HepG2 (cell line): Measurements from ENCODE around the gene NPAS2. TPM values are rescaled to one million over a fixed set of nuclear protein-coding genes. Genes with fewer than 3 reads are reported as not detected.

ENCODE experiments used
- ATAC-seq: fragments of 200-7000 bp; cut with Tn5 transposase; 3 replicates; pipeline ENCODE4 v1.9.1; 2020; ENCODE audit warnings: mild to moderate bottlenecking, moderate library complexity
- BruUV-seq: library from RNA; stranded (reverse); fragments of 400-500 nt; replicated peaks from 2 replicates; lab custom pipeline; 2021; lab: Mats Ljungman, UMichigan
- CTCF ChIA-PET: fragments of 300-600 bp; formaldehyde crosslinking; extraction: SDS; loops from one replicate; lab custom pipeline; 2021; ENCODE audit warnings: low total read pairs, inconsistent platforms, low intra/inter-chr PET ratio; lab: Yijun Ruan, JAX
- POLR2A ChIA-PET: fragments of 350-600 bp; sonication (Branson Sonifier 250); formaldehyde crosslinking; loops from one replicate; lab custom pipeline; 2020; ENCODE audit warnings: antibody characterized with exemption, inconsistent platforms; lab: Yijun Ruan, JAX
- DNase-seq: peaks from one replicate; pipeline ENCODE4 v3.0.0-alpha.2; 2015; ENCODE audit warnings: low spot score
- FAIRE-seq: peaks from 3 replicates; lab custom pipeline; 2011; peaks lifted over from hg19 to GRCh38; lab: Jason Lieb, UNC
- H2AFZ ChIP-seq: one replicate; pipeline ENCODE4 v1.6.1; 2011; ENCODE audit warnings: low read length, inconsistent platforms
- H3K27ac ChIP-seq: fragments of 300-600 bp; 3 replicates; pipeline ENCODE4 v1.8.0; 2011; ENCODE audit warnings: mixed run types, mild to moderate bottlenecking, mixed read lengths, low read length, inconsistent platforms; ENCODE audit not compliant: insufficient read depth; ENCODE audit errors: extremely low read length
- H3K27me3 ChIP-seq, 2 experiments: fragments of 200-600 bp in 1 of 2; 2 replicates in 1 of 2; 3 replicates in 1 of 2; pipeline versions ENCODE4 v1.6.0 to v1.8.0; 2011; ENCODE audit warnings: low read length in 2 of 2, mild to moderate bottlenecking in 2 of 2, moderate library complexity in 2 of 2, inconsistent platforms in 1 of 2; ENCODE audit not compliant: insufficient read depth in 2 of 2, control insufficient read depth in 1 of 2
- H3K36me3 ChIP-seq, 2 experiments: fragments of 200-600 bp in 1 of 2; replicated peaks in 1 of 2; 2 replicates in 1 of 2; 3 replicates in 1 of 2; pipeline versions ENCODE4 v1.5.1 to v1.8.0; 2011; ENCODE audit warnings: low read length in 2 of 2, inconsistent platforms in 1 of 2; ENCODE audit not compliant: insufficient read depth in 2 of 2, control insufficient read depth in 1 of 2
- H3K4me1 ChIP-seq: 2 replicates; pipeline ENCODE4 v1.5.1; 2012; ENCODE audit warnings: low read length, inconsistent platforms; ENCODE audit not compliant: insufficient read depth
- H3K4me2 ChIP-seq: 2 replicates; pipeline ENCODE4 v1.6.0; 2011; ENCODE audit warnings: low read depth, low read length, inconsistent platforms
- H3K4me3 ChIP-seq, 3 experiments: fragments of 200-600 bp in 1 of 3; sonication (generic), shearing (Covaris generic) in 1 of 3; replicated peaks in 1 of 3; 2 replicates each; pipeline ENCODE4 v1.5.1; 2011 to 2016; ENCODE audit warnings: low read length in 3 of 3, inconsistent platforms in 2 of 3, low read depth in 2 of 3, mild to moderate bottlenecking in 2 of 3, control low read depth in 1 of 3, mixed read lengths in 1 of 3; ENCODE audit not compliant: insufficient read depth in 1 of 3
- H3K79me2 ChIP-seq: one replicate; pipeline ENCODE4 v1.6.1; 2011; ENCODE audit warnings: low read length, inconsistent platforms; ENCODE audit not compliant: insufficient read depth
- H3K9ac ChIP-seq: 2 replicates; pipeline ENCODE4 v1.6.0; 2011; ENCODE audit warnings: mild to moderate bottlenecking, low read depth, low read length, inconsistent platforms; ENCODE audit not compliant: insufficient read depth
- H3K9me3 ChIP-seq: 2 replicates; pipeline ENCODE4 v1.5.1; 2012; ENCODE audit warnings: mild to moderate bottlenecking, low read length
- H4K20me1 ChIP-seq: 2 replicates; pipeline ENCODE4 v1.6.0; 2011; ENCODE audit warnings: inconsistent platforms, mild to moderate bottlenecking, low read length, moderate library complexity; ENCODE audit not compliant: insufficient read depth
- AKAP8 ChIP-seq: sonication (generic); formaldehyde crosslinking; IDR thresholded peaks from 2 replicates; pipeline ENCODE4 v1.5.1; 2020; ENCODE audit warnings: mild to moderate bottlenecking, missing genetic modification reagents
- ETV6 ChIP-seq: sonication (generic); formaldehyde crosslinking; conservative IDR thresholded peaks from 2 replicates; pipeline ENCODE4 v1.4.0; 2020; ENCODE audit warnings: missing genetic modification reagents
- EZH2 ChIP-seq: conservative IDR thresholded peaks from 2 replicates; pipeline ENCODE4 v1.6.1; 2012; ENCODE audit warnings: mild to moderate bottlenecking, low read depth, low read length, moderate library complexity
- IRF9 ChIP-seq: sonication (generic); formaldehyde crosslinking; IDR thresholded peaks from 2 replicates; pipeline ENCODE4 v1.8.0; 2022; ENCODE audit warnings: missing genetic modification reagents, mild to moderate bottlenecking, borderline replicate concordance
- PAF1 ChIP-seq: IDR thresholded peaks from 2 replicates; pipeline ENCODE4 v1.6.1; 2016; ENCODE audit warnings: missing genetic modification reagents, missing compliant biosample characterization
- SAP130 ChIP-seq: IDR thresholded peaks from 2 replicates; pipeline ENCODE4 v1.6.1; 2016; ENCODE audit warnings: low read depth
- SMAD1 ChIP-seq: sonication (generic); formaldehyde crosslinking; IDR thresholded peaks from 2 replicates; pipeline ENCODE4 v1.4.0; 2020; ENCODE audit warnings: missing genetic modification reagents, low read depth, mild to moderate bottlenecking, borderline replicate concordance
- TBP ChIP-seq: sonication (generic); formaldehyde crosslinking; IDR thresholded peaks from 2 replicates; pipeline ENCODE4 v1.5.0; 2020; ENCODE audit warnings: missing genetic modification reagents
- ZBTB33 ChIP-seq: sonication (generic); formaldehyde crosslinking; IDR thresholded peaks from 2 replicates; pipeline ENCODE4 v1.4.0; 2020; ENCODE audit warnings: missing genetic modification reagents
- ZNF263 ChIP-seq: sonication (generic); formaldehyde crosslinking; IDR thresholded peaks from 2 replicates; pipeline ENCODE4 v1.4.0; 2020; ENCODE audit warnings: missing genetic modification reagents
- ZNF33A ChIP-seq: sonication (generic); formaldehyde crosslinking; IDR thresholded peaks from 2 replicates; pipeline ENCODE4 v1.5.1; 2020; ENCODE audit warnings: missing genetic modification reagents, mild to moderate bottlenecking, moderate library complexity, borderline replicate concordance
- ZNF777 ChIP-seq: sonication (generic); formaldehyde crosslinking; IDR thresholded peaks from 2 replicates; pipeline ENCODE4 v1.4.0; 2020; ENCODE audit warnings: missing genetic modification reagents
- ZNF839 ChIP-seq: sonication (generic); formaldehyde crosslinking; IDR thresholded peaks from 2 replicates; pipeline ENCODE4 v1.4.0; 2020; ENCODE audit warnings: missing genetic modification reagents, mild to moderate bottlenecking, borderline replicate concordance
- ZSCAN22 ChIP-seq: sonication (generic); formaldehyde crosslinking; IDR thresholded peaks from 2 replicates; pipeline ENCODE4 v1.4.0; 2020; ENCODE audit warnings: mild to moderate bottlenecking, missing genetic modification reagents
- ZZZ3 ChIP-seq: sonication (generic); formaldehyde crosslinking; IDR thresholded peaks from 2 replicates; pipeline ENCODE4 v1.4.0; 2020; ENCODE audit warnings: missing genetic modification reagents, mild to moderate bottlenecking, borderline replicate concordance
- WGBS: methylation state at CpG from one replicate; pipeline ENCODE4 v1.1.6; 2017; ENCODE audit warnings: low lambda C conversion rate; 5-methylcytosine and 5-hydroxymethylcytosine counted together
- in situ Hi-C: cut with HindIII; loops from 2 replicates; pipeline ENCODE4 v1.10.0; 2017; ENCODE audit warnings: low pct_unique_long_range_greater_than_20kb; ENCODE audit not compliant: extremely low pct_ligation_motif_present
- intact Hi-C: fragments of 100-400 bp; cut with micrococcal nuclease; formaldehyde crosslinking; loops from one replicate; pipeline ENCODE4 v1.10.0; 2022; ENCODE audit not compliant: unreplicated experiment
- polyA plus RNA-seq, 8 experiments: library from polyadenylated mRNA; depleted of rRNA in 3 of 8; stranded (reverse) in 7 of 8; unstranded in 1 of 8; fragments of >200 nt; fragmentation: Illumina TruSeq in 4 of 8; extraction: Trizol in 4 of 8; gene quantifications; 2 replicates each; pipeline versions ENCODE4 v1.2.1 to v1.2.3, GENCODE V29; 2011 to 2016; ENCODE audit warnings: low read depth in 4 of 8, missing spikeins in 1 of 8, mixed read lengths in 1 of 8; ENCODE audit not compliant: insufficient read depth in 1 of 8
- total RNA-seq, 5 experiments: library from RNA; depleted of rRNA; stranded (reverse); fragments of >200 nt; fragmentation: Illumina TruSeq; extraction: Trizol; gene quantifications; 2 replicates each; pipeline ENCODE4 v1.2.3, GENCODE V29; 2016; ENCODE audit warnings: low read depth in 1 of 5
- TF ChIP-seq, protein P1 (sequence below): sonication (generic); formaldehyde crosslinking; IDR thresholded peaks from 2 replicates; pipeline ENCODE4 v1.4.0; 2020; ENCODE audit warnings: missing genetic modification reagents
- TF ChIP-seq, protein P2 (sequence below): IDR thresholded peaks from 2 replicates; pipeline ENCODE4 v1.6.1; 2018; ENCODE audit warnings: missing genetic modification reagents, mild to moderate bottlenecking, missing compliant biosample characterization
- TF ChIP-seq, protein P3 (sequence below): sonication (generic); formaldehyde crosslinking; conservative IDR thresholded peaks from 2 replicates; pipeline ENCODE4 v1.4.0; 2020; ENCODE audit warnings: missing genetic modification reagents

Gene NPAS2
- total and polyA plus RNA-seq, 2 of the 13 experiments (the other 11 are each of a cell fraction or from before 2014, with no cell fraction given): 14.8 to 37.5 TPM

- Histone ChIP-seq H3K4me3 (no peak overlapping the region), H3K79me2 (no peaks in the 10 kb centered on the region), H4K20me1 (no peaks in the 10 kb centered on the region), H3K9me3 (no peaks in the 10 kb centered on the region), H3K27ac (no peak overlapping the region), H3K9ac (no peak overlapping the region), H2AFZ (no peak overlapping the region), H3K27me3 (no peaks in the 10 kb centered on the region), H3K4me2 (no peak overlapping the region), H3K4me1 (no peaks in the 10 kb centered on the region), H3K36me3 (peaks cover 30 to 82% of the 10 kb centered on the region in 2 experiments)
- TF ChIP-seq AKAP8 (CRISPR knock-in tag) (no peak), ZNF839 (no peak), PAF1 (CRISPR knock-in tag) (no peak), ZNF777 (CRISPR knock-in tag) (no peak), ZNF33A (no peak), ZSCAN22 (CRISPR knock-in tag) (no peak), ZZZ3 (no peak), TBP (CRISPR knock-in tag) (no peak), ETV6 (no peak), ZBTB33 (CRISPR knock-in tag) (no peak), ZNF263 (CRISPR knock-in tag) (no peak), SAP130 (CRISPR knock-in tag) (no peak), EZH2 (no peak), SMAD1 (CRISPR knock-in tag) (no peak), IRF9 (CRISPR knock-in tag) (no peak)
- TF ChIP-seq, protein P1, sequence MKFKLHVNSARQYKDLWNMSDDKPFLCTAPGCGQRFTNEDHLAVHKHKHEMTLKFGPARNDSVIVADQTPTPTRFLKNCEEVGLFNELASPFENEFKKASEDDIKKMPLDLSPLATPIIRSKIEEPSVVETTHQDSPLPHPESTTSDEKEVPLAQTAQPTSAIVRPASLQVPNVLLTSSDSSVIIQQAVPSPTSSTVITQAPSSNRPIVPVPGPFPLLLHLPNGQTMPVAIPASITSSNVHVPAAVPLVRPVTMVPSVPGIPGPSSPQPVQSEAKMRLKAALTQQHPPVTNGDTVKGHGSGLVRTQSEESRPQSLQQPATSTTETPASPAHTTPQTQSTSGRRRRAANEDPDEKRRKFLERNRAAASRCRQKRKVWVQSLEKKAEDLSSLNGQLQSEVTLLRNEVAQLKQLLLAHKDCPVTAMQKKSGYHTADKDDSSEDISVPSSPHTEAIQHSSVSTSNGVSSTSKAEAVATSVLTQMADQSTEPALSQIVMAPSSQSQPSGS: no peak
- TF ChIP-seq, protein P2, sequence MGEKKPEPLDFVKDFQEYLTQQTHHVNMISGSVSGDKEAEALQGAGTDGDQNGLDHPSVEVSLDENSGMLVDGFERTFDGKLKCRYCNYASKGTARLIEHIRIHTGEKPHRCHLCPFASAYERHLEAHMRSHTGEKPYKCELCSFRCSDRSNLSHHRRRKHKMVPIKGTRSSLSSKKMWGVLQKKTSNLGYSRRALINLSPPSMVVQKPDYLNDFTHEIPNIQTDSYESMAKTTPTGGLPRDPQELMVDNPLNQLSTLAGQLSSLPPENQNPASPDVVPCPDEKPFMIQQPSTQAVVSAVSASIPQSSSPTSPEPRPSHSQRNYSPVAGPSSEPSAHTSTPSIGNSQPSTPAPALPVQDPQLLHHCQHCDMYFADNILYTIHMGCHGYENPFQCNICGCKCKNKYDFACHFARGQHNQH (CRISPR knock-in tag): no peak
- TF ChIP-seq, protein P3, sequence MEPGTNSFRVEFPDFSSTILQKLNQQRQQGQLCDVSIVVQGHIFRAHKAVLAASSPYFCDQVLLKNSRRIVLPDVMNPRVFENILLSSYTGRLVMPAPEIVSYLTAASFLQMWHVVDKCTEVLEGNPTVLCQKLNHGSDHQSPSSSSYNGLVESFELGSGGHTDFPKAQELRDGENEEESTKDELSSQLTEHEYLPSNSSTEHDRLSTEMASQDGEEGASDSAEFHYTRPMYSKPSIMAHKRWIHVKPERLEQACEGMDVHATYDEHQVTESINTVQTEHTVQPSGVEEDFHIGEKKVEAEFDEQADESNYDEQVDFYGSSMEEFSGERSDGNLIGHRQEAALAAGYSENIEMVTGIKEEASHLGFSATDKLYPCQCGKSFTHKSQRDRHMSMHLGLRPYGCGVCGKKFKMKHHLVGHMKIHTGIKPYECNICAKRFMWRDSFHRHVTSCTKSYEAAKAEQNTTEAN: no peak
- 89% methylated on average over 10 of the region's 10 CpGs for WGBS
- ChIA-PET CTCF (no interaction called here), POLR2A (no interaction called here)
- ATAC-seq (no peak), DNase-seq (no peak), FAIRE-seq (peak; percentile 28)
- intact Hi-C loops: loop anchor here (2.0 kb wide), 1 partner anchor 35 kb away; no protein-coding TSS in a partner anchor
- in situ Hi-C loops: no loop called here
- TSS peak; percentile 6 for BruUV-seq
Measured at GRCh38 chr2:100936070-100936741, 116.3 kb downstream of the NPAS2 start.
